Caco-2 (cell line): ENCODE results near the gene NPTX1. TPM values are rescaled to one million over a fixed set of nuclear protein-coding genes. Genes with fewer than 3 reads are reported as not detected.

Source experiments
- BruUV-seq: library from RNA; stranded (reverse); fragments of 400-500 nt; replicated peaks from 2 replicates; lab custom pipeline; 2021; lab: Mats Ljungman, UMichigan
- CTCF ChIA-PET: fragments of 300-600 bp; sonication (Branson Sonifier 250); formaldehyde crosslinking; loops from one replicate; lab custom pipeline; 2022; ENCODE audit warnings: antibody characterized with exemption; lab: Charles Lee
- POLR2A ChIA-PET: fragments of 300-600 bp; sonication (Branson Sonifier 250); formaldehyde crosslinking; loops from one replicate; lab custom pipeline; 2022; ENCODE audit warnings: antibody characterized with exemption; lab: Charles Lee
- DNase-seq, 2 experiments: peaks; one replicate each; pipeline versions ENCODE4 v3.0.0 to v3.0.0-alpha.2; 2020 to 2022
- H3K27me3 ChIP-seq: replicated peaks from 2 replicates; pipeline ENCODE4 v1.6.0; 2011; ENCODE audit warnings: low read length; ENCODE audit not compliant: control insufficient read depth, insufficient read depth
- H3K36me3 ChIP-seq: 2 replicates; pipeline ENCODE4 v1.5.1; 2011; ENCODE audit warnings: low read length; ENCODE audit not compliant: control insufficient read depth, insufficient read depth
- H3K4me1 ChIP-seq: fragments of 250-450 bp; sonication (Bioruptor Pico); 2 replicates; pipeline ENCODE4 v1.5.1; 2020; ENCODE audit warnings: mild to moderate bottlenecking
- H3K4me3 ChIP-seq: 2 replicates; pipeline ENCODE4 v1.5.1; 2011; ENCODE audit warnings: low read depth, mild to moderate bottlenecking, control low read depth, low read length
- H3K9me3 ChIP-seq: fragments of 250-450 bp; sonication (Bioruptor Pico); 2 replicates; pipeline ENCODE4 v1.5.1; 2020; ENCODE audit warnings: mild to moderate bottlenecking, moderate library complexity
- H3K27ac Mint-ChIP-seq: one replicate; pipeline ENCODE4 v1.8.0; 2022; ENCODE audit warnings: mixed read lengths; ENCODE audit not compliant: unreplicated experiment
- H3K27me3 Mint-ChIP-seq: one replicate; pipeline ENCODE4 v1.8.0; 2022; ENCODE audit warnings: mixed read lengths; ENCODE audit not compliant: insufficient read depth, unreplicated experiment
- H3K36me3 Mint-ChIP-seq: one replicate; pipeline ENCODE4 v1.8.0; 2022; ENCODE audit warnings: mild to moderate bottlenecking, mixed read lengths; ENCODE audit not compliant: insufficient read depth, unreplicated experiment
- H3K4me1 Mint-ChIP-seq: one replicate; pipeline ENCODE4 v1.8.0; 2022; ENCODE audit warnings: low read depth, mixed read lengths; ENCODE audit not compliant: unreplicated experiment
- H3K4me3 Mint-ChIP-seq: one replicate; pipeline ENCODE4 v1.8.0; 2022; ENCODE audit warnings: mild to moderate bottlenecking, moderate library complexity, mixed read lengths; ENCODE audit not compliant: unreplicated experiment
- H3K9me3 Mint-ChIP-seq: one replicate; pipeline ENCODE4 v1.8.0; 2022; ENCODE audit warnings: mixed read lengths; ENCODE audit not compliant: unreplicated experiment
- intact Hi-C: fragments of 100-400 bp; cut with micrococcal nuclease; formaldehyde crosslinking; loops from one replicate; pipeline ENCODE4 v1.10.0; 2022; ENCODE audit not compliant: unreplicated experiment
- total RNA-seq: library from RNA; stranded (reverse); gene quantifications from 2 replicates; pipeline ENCODE4 v1.2.3, GENCODE V29; 2022
- TF ChIP-seq, protein P1 (sequence below), 2 experiments: fragments of 200-600 bp in 1 of 2; IDR thresholded peaks; 1 replicate in 1 of 2; 2 replicates in 1 of 2; pipeline versions ENCODE4 v1.5.1 to v1.8.0; 2011 to 2022; ENCODE audit warnings: antibody characterized with exemption in 1 of 2, control low read depth in 1 of 2, inconsistent platforms in 1 of 2, low read depth in 1 of 2, low read length in 1 of 2, mild to moderate bottlenecking in 1 of 2, moderate library complexity in 1 of 2; ENCODE audit not compliant: insufficient read depth in 1 of 2, severe bottlenecking in 1 of 2, unreplicated experiment in 1 of 2

The NPTX1 gene
- total RNA-seq, 1 experiment from 2014 or later, result 0.57 TPM

DNA sequence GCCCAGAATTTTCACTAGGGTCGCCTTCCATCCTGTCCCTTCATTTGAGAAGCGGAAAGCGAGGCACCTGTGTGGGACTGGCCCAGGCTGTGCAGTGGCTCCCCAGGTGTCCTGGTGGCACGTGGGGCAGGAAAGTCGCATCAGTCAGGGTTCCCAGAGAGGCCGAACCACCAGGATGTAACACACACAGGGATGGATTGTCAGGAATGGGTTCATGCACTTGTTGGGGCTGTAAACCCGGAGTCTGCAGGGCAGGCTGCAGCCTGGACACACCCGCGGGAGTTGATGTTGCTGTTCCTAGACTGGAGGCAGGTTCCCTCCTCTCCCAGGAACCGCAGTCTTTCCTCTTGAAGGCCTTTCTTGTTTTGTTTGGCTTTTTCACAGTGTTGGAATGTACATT, 37.5 kb upstream of the NPTX1 start:
- no peaks in the 10 kb centered on the region for H3K4me1 ChIP-seq
- CTCF ChIA-PET, result no interaction called here

DNA sequence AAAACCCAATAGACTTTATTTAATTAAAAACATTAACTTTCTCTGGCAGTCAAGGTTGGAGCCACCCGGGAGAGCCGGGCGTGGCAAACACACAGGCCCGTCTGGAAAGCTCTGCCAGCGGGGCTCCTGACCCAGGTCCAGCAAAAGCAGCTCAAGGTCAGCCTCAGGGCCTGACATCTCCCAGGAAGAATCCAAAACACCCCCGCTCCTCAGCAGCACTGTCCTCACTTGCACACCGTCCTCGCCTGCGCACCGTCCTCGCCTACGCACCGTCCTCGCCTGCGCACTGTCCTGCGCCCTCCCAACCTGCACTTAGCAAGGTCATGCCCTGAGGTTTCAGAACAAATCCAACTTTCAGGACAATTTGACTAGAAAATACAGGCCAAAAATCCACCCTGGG, 36.8 kb upstream of the NPTX1 start:
- Mint-ChIP-seq H3K36me3 (no peaks in the 10 kb centered on the region), H3K27ac (no peak overlapping the region), H3K4me3 (no peak overlapping the region), H3K27me3 (no peaks in the 10 kb centered on the region), H3K9me3 (no peaks in the 10 kb centered on the region), H3K4me1 (no peaks in the 10 kb centered on the region)
- no peak for DNase-seq
- POLR2A ChIA-PET, result no interaction called here
- no peaks in the 10 kb centered on the region for H3K4me1 ChIP-seq
- intact Hi-C loops, result no loop called here
- no peaks in the 10 kb centered on the region for H3K9me3 ChIP-seq
- H3K27me3 ChIP-seq, result no peaks in the 10 kb centered on the region; the same call in 1 of the 2 replicates
- no TSS peak for BruUV-seq
- TF ChIP-seq, protein P1, sequence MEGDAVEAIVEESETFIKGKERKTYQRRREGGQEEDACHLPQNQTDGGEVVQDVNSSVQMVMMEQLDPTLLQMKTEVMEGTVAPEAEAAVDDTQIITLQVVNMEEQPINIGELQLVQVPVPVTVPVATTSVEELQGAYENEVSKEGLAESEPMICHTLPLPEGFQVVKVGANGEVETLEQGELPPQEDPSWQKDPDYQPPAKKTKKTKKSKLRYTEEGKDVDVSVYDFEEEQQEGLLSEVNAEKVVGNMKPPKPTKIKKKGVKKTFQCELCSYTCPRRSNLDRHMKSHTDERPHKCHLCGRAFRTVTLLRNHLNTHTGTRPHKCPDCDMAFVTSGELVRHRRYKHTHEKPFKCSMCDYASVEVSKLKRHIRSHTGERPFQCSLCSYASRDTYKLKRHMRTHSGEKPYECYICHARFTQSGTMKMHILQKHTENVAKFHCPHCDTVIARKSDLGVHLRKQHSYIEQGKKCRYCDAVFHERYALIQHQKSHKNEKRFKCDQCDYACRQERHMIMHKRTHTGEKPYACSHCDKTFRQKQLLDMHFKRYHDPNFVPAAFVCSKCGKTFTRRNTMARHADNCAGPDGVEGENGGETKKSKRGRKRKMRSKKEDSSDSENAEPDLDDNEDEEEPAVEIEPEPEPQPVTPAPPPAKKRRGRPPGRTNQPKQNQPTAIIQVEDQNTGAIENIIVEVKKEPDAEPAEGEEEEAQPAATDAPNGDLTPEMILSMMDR (IDR thresholded peaks at IDR 0.05; ENCODE audit: insufficient read depth in 1 of 2, low read depth in 1 of 2, low read length in 1 of 2, severe bottlenecking in 1 of 2, unreplicated experiment in 1 of 2), result no peak
- H3K4me3 ChIP-seq, result no peak overlapping the region
- H3K36me3 ChIP-seq, result no peaks in the 10 kb centered on the region
- CTCF ChIA-PET, result no interaction called here

More for the DNA sequence above, 37.5 kb upstream of the NPTX1 start:
- Histone ChIP-seq H3K36me3 (no peaks in the 10 kb centered on the region), H3K27me3 (no peaks in the 10 kb centered on the region; the same call in 1 of the 2 replicates), H3K9me3 (no peaks in the 10 kb centered on the region), H3K4me3 (no peak overlapping the region)
- no peaks in the 10 kb centered on the region for H3K4me1 Mint-ChIP-seq
- TF ChIP-seq, protein P1 (IDR thresholded peaks at IDR 0.05; ENCODE audit: insufficient read depth in 1 of 2, low read depth in 1 of 2, low read length in 1 of 2, severe bottlenecking in 1 of 2, unreplicated experiment in 1 of 2), result no peak
- no peaks in the 10 kb centered on the region for H3K9me3 Mint-ChIP-seq
- H3K27ac Mint-ChIP-seq, result no peak overlapping the region
- intact Hi-C loops, result no loop called here
- no peak overlapping the region for H3K4me3 Mint-ChIP-seq
- no peak for DNase-seq
- POLR2A ChIA-PET, result no interaction called here
- no TSS peak for BruUV-seq
- H3K27me3 Mint-ChIP-seq, result peaks cover 3% of the 10 kb centered on the region
- H3K36me3 Mint-ChIP-seq, result no peaks in the 10 kb centered on the region

DNA sequence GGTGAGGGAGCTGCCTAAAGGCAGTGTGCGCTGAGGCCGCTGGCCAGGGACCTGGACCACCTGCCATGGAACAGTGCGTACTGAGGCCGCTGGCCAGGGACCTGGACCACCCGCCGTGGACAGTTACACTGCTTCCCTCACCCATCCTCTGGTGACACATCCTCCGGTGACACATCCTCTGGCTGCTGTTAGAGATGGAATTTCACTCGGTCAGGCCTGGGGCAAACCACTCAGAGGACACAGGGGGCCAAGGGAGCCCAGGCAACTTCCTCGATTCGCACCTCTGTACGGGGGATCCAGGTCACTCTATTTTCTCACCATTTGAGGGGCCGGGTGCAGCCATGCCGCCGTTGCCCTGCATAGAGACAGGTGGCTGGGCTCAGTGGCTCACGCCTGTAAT, 35.8 kb upstream of the NPTX1 start:
- no TSS peak for BruUV-seq
- Histone ChIP-seq H3K4me3 (no peak overlapping the region), H3K9me3 (no peaks in the 10 kb centered on the region), H3K36me3 (no peaks in the 10 kb centered on the region), H3K4me1 (no peaks in the 10 kb centered on the region), H3K27me3 (no peaks in the 10 kb centered on the region)
- CTCF ChIA-PET, result no interaction called here
- Mint-ChIP-seq H3K36me3 (no peaks in the 10 kb centered on the region), H3K27me3 (no peaks in the 10 kb centered on the region), H3K4me1 (no peaks in the 10 kb centered on the region), H3K9me3 (no peaks in the 10 kb centered on the region), H3K27ac (no peak overlapping the region), H3K4me3 (no peak overlapping the region)
- no peak for DNase-seq
- POLR2A ChIA-PET, result no interaction called here
- intact Hi-C loops, result no loop called here
- TF ChIP-seq, protein P1 (IDR thresholded peaks at IDR 0.05; ENCODE audit: insufficient read depth in 1 of 2, low read depth in 1 of 2, low read length in 1 of 2, severe bottlenecking in 1 of 2, unreplicated experiment in 1 of 2), result no peak
